HepG2 (cell line): ENCODE measurements around the gene MTG1. TPM values are rescaled to one million over a fixed set of nuclear protein-coding genes. Genes with fewer than 3 reads are reported as not detected.
A peak's percentile ranks its signal among the peaks of the same experiment; 100 is the strongest.

Experiments used
- ERF ChIP-seq: IDR thresholded peaks from 2 replicates; pipeline ENCODE4 v1.6.1; 2018; ENCODE audit warnings: missing biosample characterization, missing genetic modification reagents
- IKZF5 ChIP-seq: IDR thresholded peaks from 2 replicates; pipeline ENCODE4 v1.6.1; 2018; ENCODE audit warnings: missing genetic modification reagents, mild to moderate bottlenecking, missing compliant biosample characterization
- JUNB ChIP-seq: sonication (generic); formaldehyde crosslinking; IDR thresholded peaks from 2 replicates; pipeline ENCODE4 v1.8.0; 2022; ENCODE audit warnings: missing genetic modification reagents, mild to moderate bottlenecking, borderline replicate concordance
- MTA3 ChIP-seq: sonication (generic); formaldehyde crosslinking; IDR thresholded peaks from 2 replicates; pipeline ENCODE4 v1.4.0; 2020; ENCODE audit warnings: missing genetic modification reagents
- MTF1 ChIP-seq: sonication (generic); formaldehyde crosslinking; IDR thresholded peaks from 2 replicates; pipeline ENCODE4 v1.5.0; 2020; ENCODE audit warnings: missing genetic modification reagents
- MYC ChIP-seq: sonication (generic); formaldehyde crosslinking; IDR thresholded peaks from 2 replicates; pipeline ENCODE4 v1.9.0; 2021; ENCODE audit warnings: missing genetic modification reagents, borderline replicate concordance
- PITX1 ChIP-seq: sonication (generic); formaldehyde crosslinking; IDR thresholded peaks from 2 replicates; pipeline ENCODE4 v1.5.1; 2020; ENCODE audit warnings: mild to moderate bottlenecking, missing genetic modification reagents
- RAD21 ChIP-seq: fragments of 450-650 bp; formaldehyde crosslinking; IDR thresholded peaks from 2 replicates; pipeline ENCODE4 v1.5.0; 2020; ENCODE audit warnings: mild to moderate bottlenecking
- SETDB1 ChIP-seq: sonication (generic); formaldehyde crosslinking; IDR thresholded peaks from 2 replicates; pipeline ENCODE4 v1.5.1; 2020; ENCODE audit warnings: missing genetic modification reagents, mild to moderate bottlenecking, borderline replicate concordance
- SRF ChIP-seq: IDR thresholded peaks from 2 replicates; pipeline ENCODE4 v1.6.1; 2011; ENCODE audit warnings: mild to moderate bottlenecking, low read depth, low read length, moderate library complexity
- SUZ12 ChIP-seq: fragments of 150-350 bp; IDR thresholded peaks from 2 replicates; pipeline ENCODE4 v1.6.1; 2014; ENCODE audit warnings: low read depth, low read length
- TFE3 ChIP-seq: IDR thresholded peaks from 2 replicates; pipeline ENCODE4 v1.6.1; 2016
- ZHX2 ChIP-seq, 2 experiments: sonication (generic) in 1 of 2; formaldehyde crosslinking in 1 of 2; IDR thresholded peaks; 2 replicates each; pipeline versions ENCODE4 v1.6.1 to v1.9.0; 2014 to 2022; ENCODE audit warnings: antibody characterized with exemption in 1 of 2, borderline replicate concordance in 1 of 2, inconsistent platforms in 1 of 2, low read depth in 1 of 2, missing genetic modification reagents in 1 of 2
- ZNF17 ChIP-seq: sonication (generic); formaldehyde crosslinking; IDR thresholded peaks from 2 replicates; pipeline ENCODE4 v1.5.0; 2020; ENCODE audit warnings: mild to moderate bottlenecking, missing genetic modification reagents
- ZNF260 ChIP-seq: sonication (generic); formaldehyde crosslinking; IDR thresholded peaks from 2 replicates; pipeline ENCODE4 v1.4.0; 2020; ENCODE audit warnings: missing genetic modification reagents, low read depth, mild to moderate bottlenecking, borderline replicate concordance
- ZNF30 ChIP-seq: sonication (generic); formaldehyde crosslinking; IDR thresholded peaks from 2 replicates; pipeline ENCODE4 v1.5.0; 2020; ENCODE audit warnings: mild to moderate bottlenecking, missing genetic modification reagents
- ZNF746 ChIP-seq: sonication (generic); formaldehyde crosslinking; IDR thresholded peaks from 2 replicates; pipeline ENCODE4 v1.8.0; 2022; ENCODE audit warnings: mild to moderate bottlenecking, missing genetic modification reagents
- ZNF766 ChIP-seq: sonication (generic); formaldehyde crosslinking; IDR thresholded peaks from 2 replicates; pipeline ENCODE4 v1.5.0; 2020; ENCODE audit warnings: missing genetic modification reagents, borderline replicate concordance
- polyA plus RNA-seq, 8 experiments: library from polyadenylated mRNA; depleted of rRNA in 3 of 8; stranded (reverse) in 7 of 8; unstranded in 1 of 8; fragments of >200 nt; fragmentation: Illumina TruSeq in 4 of 8; extraction: Trizol in 4 of 8; gene quantifications; 2 replicates each; pipeline versions ENCODE4 v1.2.1 to v1.2.3, GENCODE V29; 2011 to 2016; ENCODE audit warnings: low read depth in 4 of 8, missing spikeins in 1 of 8, mixed read lengths in 1 of 8; ENCODE audit not compliant: insufficient read depth in 1 of 8
- total RNA-seq, 5 experiments: library from RNA; depleted of rRNA; stranded (reverse); fragments of >200 nt; fragmentation: Illumina TruSeq; extraction: Trizol; gene quantifications; 2 replicates each; pipeline ENCODE4 v1.2.3, GENCODE V29; 2016; ENCODE audit warnings: low read depth in 1 of 5
- TF ChIP-seq, protein P1 (sequence below): IDR thresholded peaks from 2 replicates; pipeline ENCODE4 v1.6.1; 2016; ENCODE audit warnings: mild to moderate bottlenecking

Gene MTG1
- total and polyA plus RNA-seq, 2 of the 13 experiments (the other 11 are each of a cell fraction or from before 2014, with no cell fraction given) = 42.0 to 103 TPM

DNA sequence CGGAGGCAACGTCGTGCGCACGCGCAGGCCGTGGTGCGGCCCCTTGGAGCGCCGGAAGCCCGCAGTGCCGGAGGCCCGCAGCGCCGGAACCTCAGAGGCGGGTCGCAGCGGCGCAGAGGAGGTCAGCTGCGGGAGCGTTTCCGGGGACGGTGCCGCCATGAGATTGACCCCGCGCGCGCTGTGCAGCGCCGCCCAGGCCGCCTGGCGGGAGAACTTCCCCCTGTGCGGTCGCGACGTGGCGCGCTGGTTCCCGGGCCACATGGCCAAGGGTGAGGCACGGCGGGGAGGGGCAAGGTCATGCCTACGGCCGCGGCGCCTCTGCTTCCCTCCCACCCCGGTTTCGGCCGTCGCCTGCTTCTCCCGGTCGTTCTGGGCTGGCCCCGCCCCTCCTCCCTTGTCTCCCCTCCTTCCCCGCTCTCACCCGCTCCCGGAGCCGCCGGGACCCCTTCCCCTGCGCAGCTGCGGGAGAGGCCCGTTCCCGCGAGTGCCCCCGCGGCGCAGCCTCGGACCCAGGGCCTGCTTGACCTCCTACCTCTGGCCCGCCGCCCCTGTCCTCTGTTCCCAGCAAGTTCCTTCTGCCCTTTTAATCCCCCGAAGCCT, at the start of gene MTG1 (continued):
- peak; percentile 72 for TF ChIP-seq TFE3 (CRISPR knock-in tag)
- TF ChIP-seq JUNB (CRISPR knock-in tag) = no peak
- TF ChIP-seq ZHX2 (IDR thresholded peaks at IDR 0.05; ENCODE audit: low read depth) = peak; percentile 86
- TF ChIP-seq ZHX2 (CRISPR knock-in tag; IDR thresholded peaks at IDR 0.05; ENCODE audit: borderline replicate concordance) = no peak
- no peak for TF ChIP-seq MTF1 (CRISPR knock-in tag)
- no peak for TF ChIP-seq SUZ12
- TF ChIP-seq MTA3 (CRISPR knock-in tag) = no peak
- peak; percentile 82; the same call in 1 of the 2 replicates for TF ChIP-seq ZNF17 (CRISPR knock-in tag)
- TF ChIP-seq IKZF5 (CRISPR knock-in tag) = peak; percentile 91
- peak; percentile 94 for TF ChIP-seq ERF (CRISPR knock-in tag)
- TF ChIP-seq RAD21 (CRISPR knock-in tag) = peak; percentile 73; the same call in 1 of the 2 replicates
- peak; percentile 78 for TF ChIP-seq PITX1 (CRISPR knock-in tag)
- TF ChIP-seq SRF = no peak; the same call in 1 of the 2 replicates
- TF ChIP-seq ZNF30 (CRISPR knock-in tag) = no peak; the same call in 1 of the 2 replicates
- TF ChIP-seq MYC (CRISPR knock-in tag) = peak; percentile 98
- 0 out of 2 replicates have a peak, but pooled peaks have one; percentile 65 for TF ChIP-seq ZNF260 (CRISPR knock-in tag)
- peak; percentile 83; the same call in 1 of the 2 replicates for TF ChIP-seq ZNF746 (CRISPR knock-in tag)
- TF ChIP-seq ZNF766 (CRISPR knock-in tag) = peak; percentile 75; the same call in 1 of the 2 replicates
- 0 out of 2 replicates have a peak, but pooled peaks have one; percentile 17 for TF ChIP-seq SETDB1 (CRISPR knock-in tag)
- TF ChIP-seq, protein P1, sequence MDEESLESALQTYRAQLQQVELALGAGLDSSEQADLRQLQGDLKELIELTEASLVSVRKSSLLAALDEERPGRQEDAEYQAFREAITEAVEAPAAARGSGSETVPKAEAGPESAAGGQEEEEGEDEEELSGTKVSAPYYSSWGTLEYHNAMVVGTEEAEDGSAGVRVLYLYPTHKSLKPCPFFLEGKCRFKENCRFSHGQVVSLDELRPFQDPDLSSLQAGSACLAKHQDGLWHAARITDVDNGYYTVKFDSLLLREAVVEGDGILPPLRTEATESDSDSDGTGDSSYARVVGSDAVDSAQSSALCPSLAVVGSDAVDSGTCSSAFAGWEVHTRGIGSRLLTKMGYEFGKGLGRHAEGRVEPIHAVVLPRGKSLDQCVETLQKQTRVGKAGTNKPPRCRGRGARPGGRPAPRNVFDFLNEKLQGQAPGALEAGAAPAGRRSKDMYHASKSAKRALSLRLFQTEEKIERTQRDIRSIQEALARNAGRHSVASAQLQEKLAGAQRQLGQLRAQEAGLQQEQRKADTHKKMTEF = peak; percentile 94
